Ascending aorta (tissue), 2 donors: Measurements from ENCODE around the gene DHRSX. TPM values are rescaled to one million over a fixed set of nuclear protein-coding genes. Genes with fewer than 3 reads are reported as not detected.

Experiments used
- DNase-seq, 2 donors: peaks; one replicate each; pipeline ENCODE4 v3.0.0-alpha.2; 2019; ENCODE audit warnings: low spot score in 2 of 2
- H3K27ac ChIP-seq, 2 donors: fragments of 200-600 bp; sonication (generic); one replicate each; pipeline ENCODE4 v1.5.1; 2016 to 2017; ENCODE audit warnings: mild to moderate bottlenecking in 1 of 2
- H3K27me3 ChIP-seq: fragments of 200-600 bp; sonication (generic); one replicate; pipeline ENCODE4 v1.5.1; 2017
- H3K36me3 ChIP-seq, 2 donors: fragments of 200-600 bp; sonication (generic); one replicate each; pipeline ENCODE4 v1.5.1; 2016
- H3K4me1 ChIP-seq, 2 donors: fragments of 200-600 bp; sonication (generic); one replicate each; pipeline ENCODE4 v1.5.1; 2016 to 2017; ENCODE audit warnings: mild to moderate bottlenecking in 1 of 2
- H3K4me3 ChIP-seq, 2 donors: fragments of 200-600 bp; sonication (generic); one replicate each; pipeline ENCODE4 v1.5.1; 2016 to 2017; ENCODE audit warnings: mild to moderate bottlenecking in 1 of 2
- H3K9me3 ChIP-seq, 2 donors: fragments of 200-600 bp; sonication (generic); one replicate each; pipeline ENCODE4 v1.5.1; 2016
- CTCF ChIP-seq, 3 experiments: fragments of 200-600 bp in 2 of 3; fragments of 450-650 bp in 1 of 3; sonication (generic) in 2 of 3; IDR thresholded peaks; one replicate each; pipeline ENCODE4 v1.5.1; 2016 to 2019; ENCODE audit warnings: antibody characterized with exemption in 3 of 3, mild to moderate bottlenecking in 1 of 3, moderate library complexity in 1 of 3
- intact Hi-C: fragments of 100-400 bp; cut with DNase I; formaldehyde crosslinking; loops from one replicate; pipeline ENCODE4 v1.15.1; 2023
- total RNA-seq: library from RNA; depleted of rRNA; stranded (reverse); fragments of >200 nt; gene quantifications from one replicate; pipeline ENCODE4 v1.1.0, GENCODE V29; 2016

DHRSX gene
- total RNA-seq, 1 donor from 2014 or later, result 13.4 TPM

- Histone ChIP-seq H3K9me3 (no peaks in the 10 kb centered on the region), H3K36me3 (no peaks in the 10 kb centered on the region), H3K4me3 (no peak overlapping the region), H3K27ac (no peak overlapping the region), H3K27me3 (no peaks in the 10 kb centered on the region), H3K4me1 (no peaks in the 10 kb centered on the region)
- DNase-seq, result no peak
- TF ChIP-seq CTCF (IDR thresholded peaks at IDR 0.05), result no peak
- intact Hi-C loops, result no loop called here
These were observed 154.6 kb downstream of the DHRSX start for GRCh38 chrX:2346158-2346557.

DNA sequence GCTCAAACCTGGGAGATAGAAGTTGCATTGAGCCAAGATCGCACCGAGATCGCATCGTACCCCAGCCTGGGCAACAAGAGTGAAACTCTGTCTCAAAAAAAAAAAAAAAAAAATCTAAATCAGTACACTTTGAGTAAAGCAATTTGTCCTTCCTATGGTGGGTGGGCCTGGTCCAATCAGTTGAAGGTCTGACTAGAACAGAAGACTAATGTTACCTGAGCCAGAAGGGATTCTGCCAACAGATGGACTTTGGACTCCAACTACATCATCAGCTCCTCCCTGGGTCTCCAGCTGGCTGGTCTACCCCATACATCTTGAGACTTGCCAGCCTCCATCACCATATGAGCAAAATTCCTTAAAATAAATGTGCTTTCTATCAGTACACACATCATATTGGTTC lies 155.2 kb downstream of the DHRSX start:
- no peak for DNase-seq
- H3K9me3 ChIP-seq, result no peaks in the 10 kb centered on the region
- TF ChIP-seq CTCF (IDR thresholded peaks at IDR 0.05), result no peak
- no peak overlapping the region for H3K4me3 ChIP-seq
- no peaks in the 10 kb centered on the region for H3K36me3 ChIP-seq
- H3K4me1 ChIP-seq, result no peaks in the 10 kb centered on the region
- H3K27me3 ChIP-seq, result no peaks in the 10 kb centered on the region
- H3K27ac ChIP-seq, result no peak overlapping the region
- intact Hi-C loops, result no loop called here

GRCh38 chrX:2343413-2343812 lies 157.4 kb downstream of the DHRSX start:
- Histone ChIP-seq H3K4me1 (no peaks in the 10 kb centered on the region), H3K9me3 (no peaks in the 10 kb centered on the region), H3K4me3 (no peak overlapping the region), H3K27ac (no peak overlapping the region), H3K27me3 (no peaks in the 10 kb centered on the region), H3K36me3 (no peaks in the 10 kb centered on the region)
- intact Hi-C loops, result no loop called here
- TF ChIP-seq CTCF (IDR thresholded peaks at IDR 0.05), result no peak
- no peak for DNase-seq

DNA sequence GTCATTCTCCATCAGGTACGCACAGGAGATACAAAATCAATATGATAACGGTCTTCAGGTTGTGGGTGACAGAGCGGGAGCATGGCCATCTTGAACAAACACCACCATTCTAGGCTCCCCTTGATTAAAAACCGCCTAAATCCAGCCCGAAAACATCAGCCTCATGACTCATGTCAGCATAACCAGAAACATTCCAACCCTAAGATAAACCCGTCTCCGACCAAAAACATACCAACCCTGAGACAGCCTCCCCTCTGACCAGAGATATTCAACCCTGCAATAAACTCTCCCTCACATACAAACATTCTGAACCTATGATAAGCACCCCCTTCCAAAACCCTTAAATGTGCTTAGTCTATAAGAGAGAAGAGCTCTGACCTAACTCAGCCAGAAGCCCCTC lies 157.9 kb downstream of the DHRSX start:
- intact Hi-C loops, result no loop called here
- H3K36me3 ChIP-seq, result no peaks in the 10 kb centered on the region
- no peak for TF ChIP-seq CTCF (IDR thresholded peaks at IDR 0.05)
- H3K4me1 ChIP-seq, result no peaks in the 10 kb centered on the region
- no peaks in the 10 kb centered on the region for H3K27me3 ChIP-seq
- H3K27ac ChIP-seq, result peak overlapping the region; percentile 32 to 44
- H3K4me3 ChIP-seq, result no peak overlapping the region
- DNase-seq, result no peak
- H3K9me3 ChIP-seq, result no peaks in the 10 kb centered on the region

- H3K27ac ChIP-seq, result peak overlapping the region; percentile 32 to 44
- no peaks in the 10 kb centered on the region for H3K4me1 ChIP-seq
- H3K4me3 ChIP-seq, result no peak overlapping the region
- no peaks in the 10 kb centered on the region for H3K9me3 ChIP-seq
- DNase-seq, result peak in 1 of 2 donors; percentile 66
- no peaks in the 10 kb centered on the region for H3K27me3 ChIP-seq
- TF ChIP-seq CTCF (IDR thresholded peaks at IDR 0.05), result no peak
- intact Hi-C loops, result no loop called here
- H3K36me3 ChIP-seq, result no peaks in the 10 kb centered on the region
These were observed 158.5 kb downstream of the DHRSX start for GRCh38 chrX:2342281-2342688.

- Histone ChIP-seq H3K4me1 (no peaks in the 10 kb centered on the region), H3K27me3 (no peaks in the 10 kb centered on the region), H3K36me3 (no peaks in the 10 kb centered on the region), H3K9me3 (no peaks in the 10 kb centered on the region), H3K27ac (no peak overlapping the region), H3K4me3 (no peak overlapping the region)
- no peak for DNase-seq
- TF ChIP-seq CTCF (IDR thresholded peaks at IDR 0.05), result no peak
- intact Hi-C loops, result no loop called here
These were observed 159.8 kb downstream of the DHRSX start for GRCh38 chrX:2340991-2341390.
